HepG2 (cell line): ENCODE measurements around the gene HNRNPUL1. TPM values are rescaled to one million over a fixed set of nuclear protein-coding genes. Genes with fewer than 3 reads are reported as not detected.

Experiments used
- ATAC-seq: fragments of 200-7000 bp; cut with Tn5 transposase; 3 replicates; pipeline ENCODE4 v1.9.1; 2020; ENCODE audit warnings: mild to moderate bottlenecking, moderate library complexity
- BruUV-seq: library from RNA; stranded (reverse); fragments of 400-500 nt; replicated peaks from 2 replicates; lab custom pipeline; 2021; lab: Mats Ljungman, UMichigan
- CTCF ChIA-PET: fragments of 300-600 bp; formaldehyde crosslinking; extraction: SDS; loops from one replicate; lab custom pipeline; 2021; ENCODE audit warnings: low total read pairs, inconsistent platforms, low intra/inter-chr PET ratio; lab: Yijun Ruan, JAX
- POLR2A ChIA-PET: fragments of 350-600 bp; sonication (Branson Sonifier 250); formaldehyde crosslinking; loops from one replicate; lab custom pipeline; 2020; ENCODE audit warnings: antibody characterized with exemption, inconsistent platforms; lab: Yijun Ruan, JAX
- DNase-seq: peaks from one replicate; pipeline ENCODE4 v3.0.0-alpha.2; 2015; ENCODE audit warnings: low spot score
- FAIRE-seq: peaks from 3 replicates; lab custom pipeline; 2011; peaks lifted over from hg19 to GRCh38; lab: Jason Lieb, UNC
- H2AFZ ChIP-seq: one replicate; pipeline ENCODE4 v1.6.1; 2011; ENCODE audit warnings: low read length, inconsistent platforms
- H3K27ac ChIP-seq: fragments of 300-600 bp; 3 replicates; pipeline ENCODE4 v1.8.0; 2011; ENCODE audit warnings: mixed run types, mild to moderate bottlenecking, mixed read lengths, low read length, inconsistent platforms; ENCODE audit not compliant: insufficient read depth; ENCODE audit errors: extremely low read length
- H3K27me3 ChIP-seq, 2 experiments: fragments of 200-600 bp in 1 of 2; 2 replicates in 1 of 2; 3 replicates in 1 of 2; pipeline versions ENCODE4 v1.6.0 to v1.8.0; 2011; ENCODE audit warnings: low read length in 2 of 2, mild to moderate bottlenecking in 2 of 2, moderate library complexity in 2 of 2, inconsistent platforms in 1 of 2; ENCODE audit not compliant: insufficient read depth in 2 of 2, control insufficient read depth in 1 of 2
- H3K36me3 ChIP-seq, 2 experiments: fragments of 200-600 bp in 1 of 2; replicated peaks in 1 of 2; 2 replicates in 1 of 2; 3 replicates in 1 of 2; pipeline versions ENCODE4 v1.5.1 to v1.8.0; 2011; ENCODE audit warnings: low read length in 2 of 2, inconsistent platforms in 1 of 2; ENCODE audit not compliant: insufficient read depth in 2 of 2, control insufficient read depth in 1 of 2
- H3K4me1 ChIP-seq: 2 replicates; pipeline ENCODE4 v1.5.1; 2012; ENCODE audit warnings: low read length, inconsistent platforms; ENCODE audit not compliant: insufficient read depth
- H3K4me2 ChIP-seq: 2 replicates; pipeline ENCODE4 v1.6.0; 2011; ENCODE audit warnings: low read depth, low read length, inconsistent platforms
- H3K4me3 ChIP-seq, 3 experiments: fragments of 200-600 bp in 1 of 3; sonication (generic), shearing (Covaris generic) in 1 of 3; replicated peaks in 1 of 3; 2 replicates each; pipeline ENCODE4 v1.5.1; 2011 to 2016; ENCODE audit warnings: low read length in 3 of 3, inconsistent platforms in 2 of 3, low read depth in 2 of 3, mild to moderate bottlenecking in 2 of 3, control low read depth in 1 of 3, mixed read lengths in 1 of 3; ENCODE audit not compliant: insufficient read depth in 1 of 3
- H3K79me2 ChIP-seq: one replicate; pipeline ENCODE4 v1.6.1; 2011; ENCODE audit warnings: low read length, inconsistent platforms; ENCODE audit not compliant: insufficient read depth
- H3K9ac ChIP-seq: 2 replicates; pipeline ENCODE4 v1.6.0; 2011; ENCODE audit warnings: mild to moderate bottlenecking, low read depth, low read length, inconsistent platforms; ENCODE audit not compliant: insufficient read depth
- H3K9me3 ChIP-seq: 2 replicates; pipeline ENCODE4 v1.5.1; 2012; ENCODE audit warnings: mild to moderate bottlenecking, low read length
- H4K20me1 ChIP-seq: 2 replicates; pipeline ENCODE4 v1.6.0; 2011; ENCODE audit warnings: inconsistent platforms, mild to moderate bottlenecking, low read length, moderate library complexity; ENCODE audit not compliant: insufficient read depth
- AGO1 ChIP-seq: fragments of 200-400 bp; formaldehyde crosslinking; IDR thresholded peaks from 2 replicates; pipeline ENCODE4 v1.6.1; 2017; ENCODE audit warnings: mild to moderate bottlenecking, low read depth, low read length, moderate library complexity; ENCODE audit not compliant: poor library complexity, severe bottlenecking
- AGO2 ChIP-seq: fragments of 200-400 bp; formaldehyde crosslinking; optimal IDR thresholded peaks from 2 replicates; pipeline ENCODE3; 2017; ENCODE audit warnings: mild to moderate bottlenecking, low read depth, low read length, moderate library complexity
- HNRNPK ChIP-seq: fragments of 200-400 bp; formaldehyde crosslinking; IDR thresholded peaks from 2 replicates; pipeline ENCODE4 v1.6.1; 2018; ENCODE audit warnings: low read length, low read depth, moderate library complexity, mild to moderate bottlenecking; ENCODE audit not compliant: poor library complexity, severe bottlenecking
- KLF11 ChIP-seq: IDR thresholded peaks from 2 replicates; pipeline ENCODE4 v1.6.1; 2016; ENCODE audit warnings: missing compliant biosample characterization
- NFIC ChIP-seq: IDR thresholded peaks from 2 replicates; pipeline ENCODE4 v1.6.1; 2012; ENCODE audit warnings: mild to moderate bottlenecking, low read length, inconsistent platforms
- ZFYVE20 ChIP-seq: sonication (generic); formaldehyde crosslinking; IDR thresholded peaks from 2 replicates; pipeline ENCODE4 v1.8.0; 2023; ENCODE audit warnings: low read depth, mild to moderate bottlenecking, moderate library complexity, missing genetic modification reagents, borderline replicate concordance
- ZNF451 ChIP-seq: sonication (generic); formaldehyde crosslinking; IDR thresholded peaks from 2 replicates; pipeline ENCODE4 v1.5.0; 2020; ENCODE audit warnings: mild to moderate bottlenecking, missing genetic modification reagents
- ZNF567 ChIP-seq: sonication (generic); formaldehyde crosslinking; IDR thresholded peaks from 2 replicates; pipeline ENCODE4 v1.8.1; 2023; ENCODE audit warnings: mild to moderate bottlenecking, missing genetic modification reagents, borderline replicate concordance
- ZNF644 ChIP-seq: IDR thresholded peaks from 2 replicates; pipeline ENCODE4 v1.6.1; 2016; ENCODE audit warnings: low read depth
- WGBS: methylation state at CpG from one replicate; pipeline ENCODE4 v1.1.6; 2017; ENCODE audit warnings: low lambda C conversion rate; 5-methylcytosine and 5-hydroxymethylcytosine counted together
- in situ Hi-C: cut with HindIII; loops from 2 replicates; pipeline ENCODE4 v1.10.0; 2017; ENCODE audit warnings: low pct_unique_long_range_greater_than_20kb; ENCODE audit not compliant: extremely low pct_ligation_motif_present
- intact Hi-C: fragments of 100-400 bp; cut with micrococcal nuclease; formaldehyde crosslinking; loops from one replicate; pipeline ENCODE4 v1.10.0; 2022; ENCODE audit not compliant: unreplicated experiment
- polyA plus RNA-seq, 8 experiments: library from polyadenylated mRNA; depleted of rRNA in 3 of 8; stranded (reverse) in 7 of 8; unstranded in 1 of 8; fragments of >200 nt; fragmentation: Illumina TruSeq in 4 of 8; extraction: Trizol in 4 of 8; gene quantifications; 2 replicates each; pipeline versions ENCODE4 v1.2.1 to v1.2.3, GENCODE V29; 2011 to 2016; ENCODE audit warnings: low read depth in 4 of 8, missing spikeins in 1 of 8, mixed read lengths in 1 of 8; ENCODE audit not compliant: insufficient read depth in 1 of 8
- total RNA-seq, 5 experiments: library from RNA; depleted of rRNA; stranded (reverse); fragments of >200 nt; fragmentation: Illumina TruSeq; extraction: Trizol; gene quantifications; 2 replicates each; pipeline ENCODE4 v1.2.3, GENCODE V29; 2016; ENCODE audit warnings: low read depth in 1 of 5
- TF ChIP-seq, protein P1 (sequence below): sonication (generic); formaldehyde crosslinking; IDR thresholded peaks from 2 replicates; pipeline ENCODE4 v1.5.0; 2020; ENCODE audit warnings: mild to moderate bottlenecking, missing genetic modification reagents, borderline replicate concordance
- TF ChIP-seq, protein P2 (sequence below): sonication (generic); formaldehyde crosslinking; IDR thresholded peaks from 2 replicates; pipeline ENCODE4 v1.5.1; 2020; ENCODE audit warnings: mild to moderate bottlenecking, moderate library complexity, missing genetic modification reagents
- TF ChIP-seq, protein P3 (sequence below): IDR thresholded peaks from 2 replicates; pipeline ENCODE4 v1.6.1; 2016; ENCODE audit warnings: missing compliant biosample characterization, missing genetic modification reagents, borderline replicate concordance
- TF ChIP-seq, protein P4 (sequence below): sonication (generic); formaldehyde crosslinking; IDR thresholded peaks from 2 replicates; pipeline ENCODE4 v1.4.0; 2020; ENCODE audit warnings: missing genetic modification reagents
- TF ChIP-seq, protein P5 (sequence below): IDR thresholded peaks from 2 replicates; pipeline ENCODE4 v1.6.1; 2016; ENCODE audit warnings: low read depth, borderline replicate concordance

HNRNPUL1 gene
- total and polyA plus RNA-seq, 2 of the 13 experiments (the other 11 are each of a cell fraction or from before 2014, with no cell fraction given), result 30.9 to 81.7 TPM

DNA sequence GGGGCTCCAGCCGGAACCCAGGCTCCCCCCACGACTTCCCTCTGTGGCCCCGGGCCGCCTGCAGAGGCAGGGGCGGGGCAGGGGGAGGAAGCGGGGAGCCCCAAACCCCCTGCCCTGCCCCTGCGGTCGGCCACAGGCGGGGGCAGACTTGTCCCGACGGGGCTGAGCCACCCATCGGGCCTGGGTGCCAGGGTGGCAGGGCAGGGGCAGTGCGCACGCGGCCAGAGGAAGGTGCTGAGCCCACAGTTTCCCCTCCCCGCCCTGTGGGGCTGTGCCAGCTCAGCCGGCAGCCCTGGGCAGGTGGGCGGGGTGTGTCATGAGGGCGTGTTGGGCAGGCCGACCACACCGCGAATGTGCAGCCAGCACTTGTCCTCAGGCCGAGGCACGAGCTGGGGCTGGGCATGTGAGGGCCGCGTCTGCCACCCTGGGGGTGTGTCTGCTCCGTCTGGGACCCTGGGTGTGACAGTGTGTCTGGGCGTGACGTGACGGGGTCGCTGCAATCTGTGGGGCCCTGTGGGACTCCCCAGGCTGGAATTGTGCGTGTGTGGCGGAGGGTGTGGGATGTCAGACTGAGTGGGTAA lies 63.5 kb downstream of the HNRNPUL1 start:
- FAIRE-seq (no peak), DNase-seq (no peak), ATAC-seq (no peak)
- H3K9me3 ChIP-seq, result no peaks in the 10 kb centered on the region
- no TSS peak for BruUV-seq
- CTCF ChIA-PET, result no interaction called here
- H3K27ac ChIP-seq, result no peak overlapping the region
- in situ Hi-C loops, result no loop called here
- H4K20me1 ChIP-seq, result no peaks in the 10 kb centered on the region
- POLR2A ChIA-PET, result interaction anchor here (0.6 to 1.3 kb wide), 3 partner anchors 24 to 124 kb away, joined by 3 to 6 read pairs (median 3); partner anchors contain the start of gene DMAC2
- H3K4me3 ChIP-seq, result no peak overlapping the region
- H3K79me2 ChIP-seq, result peaks cover 2% of the 10 kb centered on the region
- intact Hi-C loops, result no loop called here
- no peak overlapping the region for H2AFZ ChIP-seq
- H3K9ac ChIP-seq, result no peak overlapping the region
- H3K4me1 ChIP-seq, result peaks cover 48% of the 10 kb centered on the region
- no peak overlapping the region for H3K4me2 ChIP-seq
- peaks cover 14 to 34% of the 10 kb centered on the region in 2 experiments; a peak in 4 of 5 replicates for H3K36me3 ChIP-seq
- no peaks in the 10 kb centered on the region for H3K27me3 ChIP-seq
- 96% methylated on average over 6 of the region's 33 CpGs for WGBS
- TF ChIP-seq, protein P1, sequence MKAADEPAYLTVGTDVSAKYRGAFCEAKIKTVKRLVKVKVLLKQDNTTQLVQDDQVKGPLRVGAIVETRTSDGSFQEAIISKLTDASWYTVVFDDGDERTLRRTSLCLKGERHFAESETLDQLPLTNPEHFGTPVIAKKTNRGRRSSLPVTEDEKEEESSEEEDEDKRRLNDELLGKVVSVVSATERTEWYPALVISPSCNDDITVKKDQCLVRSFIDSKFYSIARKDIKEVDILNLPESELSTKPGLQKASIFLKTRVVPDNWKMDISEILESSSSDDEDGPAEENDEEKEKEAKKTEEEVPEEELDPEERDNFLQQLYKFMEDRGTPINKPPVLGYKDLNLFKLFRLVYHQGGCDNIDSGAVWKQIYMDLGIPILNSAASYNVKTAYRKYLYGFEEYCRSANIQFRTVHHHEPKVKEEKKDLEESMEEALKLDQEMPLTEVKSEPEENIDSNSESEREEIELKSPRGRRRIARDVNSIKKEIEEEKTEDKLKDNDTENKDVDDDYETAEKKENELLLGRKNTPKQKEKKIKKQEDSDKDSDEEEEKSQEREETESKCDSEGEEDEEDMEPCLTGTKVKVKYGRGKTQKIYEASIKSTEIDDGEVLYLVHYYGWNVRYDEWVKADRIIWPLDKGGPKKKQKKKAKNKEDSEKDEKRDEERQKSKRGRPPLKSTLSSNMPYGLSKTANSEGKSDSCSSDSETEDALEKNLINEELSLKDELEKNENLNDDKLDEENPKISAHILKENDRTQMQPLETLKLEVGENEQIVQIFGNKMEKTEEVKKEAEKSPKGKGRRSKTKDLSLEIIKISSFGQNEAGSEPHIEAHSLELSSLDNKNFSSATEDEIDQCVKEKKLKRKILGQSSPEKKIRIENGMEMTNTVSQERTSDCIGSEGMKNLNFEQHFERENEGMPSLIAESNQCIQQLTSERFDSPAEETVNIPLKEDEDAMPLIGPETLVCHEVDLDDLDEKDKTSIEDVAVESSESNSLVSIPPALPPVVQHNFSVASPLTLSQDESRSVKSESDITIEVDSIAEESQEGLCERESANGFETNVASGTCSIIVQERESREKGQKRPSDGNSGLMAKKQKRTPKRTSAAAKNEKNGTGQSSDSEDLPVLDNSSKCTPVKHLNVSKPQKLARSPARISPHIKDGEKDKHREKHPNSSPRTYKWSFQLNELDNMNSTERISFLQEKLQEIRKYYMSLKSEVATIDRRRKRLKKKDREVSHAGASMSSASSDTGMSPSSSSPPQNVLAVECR, result no peak
- TF ChIP-seq ZNF451 (CRISPR knock-in tag), result no peak
- TF ChIP-seq, protein P2, sequence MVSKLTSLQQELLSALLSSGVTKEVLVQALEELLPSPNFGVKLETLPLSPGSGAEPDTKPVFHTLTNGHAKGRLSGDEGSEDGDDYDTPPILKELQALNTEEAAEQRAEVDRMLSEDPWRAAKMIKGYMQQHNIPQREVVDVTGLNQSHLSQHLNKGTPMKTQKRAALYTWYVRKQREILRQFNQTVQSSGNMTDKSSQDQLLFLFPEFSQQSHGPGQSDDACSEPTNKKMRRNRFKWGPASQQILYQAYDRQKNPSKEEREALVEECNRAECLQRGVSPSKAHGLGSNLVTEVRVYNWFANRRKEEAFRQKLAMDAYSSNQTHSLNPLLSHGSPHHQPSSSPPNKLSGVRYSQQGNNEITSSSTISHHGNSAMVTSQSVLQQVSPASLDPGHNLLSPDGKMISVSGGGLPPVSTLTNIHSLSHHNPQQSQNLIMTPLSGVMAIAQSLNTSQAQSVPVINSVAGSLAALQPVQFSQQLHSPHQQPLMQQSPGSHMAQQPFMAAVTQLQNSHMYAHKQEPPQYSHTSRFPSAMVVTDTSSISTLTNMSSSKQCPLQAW (CRISPR knock-in tag), result no peak
- TF ChIP-seq, protein P3, sequence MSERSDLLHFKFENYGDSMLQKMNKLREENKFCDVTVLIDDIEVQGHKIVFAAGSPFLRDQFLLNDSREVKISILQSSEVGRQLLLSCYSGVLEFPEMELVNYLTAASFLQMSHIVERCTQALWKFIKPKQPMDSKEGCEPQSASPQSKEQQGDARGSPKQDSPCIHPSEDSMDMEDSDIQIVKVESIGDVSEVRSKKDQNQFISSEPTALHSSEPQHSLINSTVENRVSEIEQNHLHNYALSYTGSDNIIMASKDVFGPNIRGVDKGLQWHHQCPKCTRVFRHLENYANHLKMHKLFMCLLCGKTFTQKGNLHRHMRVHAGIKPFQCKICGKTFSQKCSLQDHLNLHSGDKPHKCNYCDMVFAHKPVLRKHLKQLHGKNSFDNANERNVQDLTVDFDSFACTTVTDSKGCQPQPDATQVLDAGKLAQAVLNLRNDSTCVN (CRISPR knock-in tag), result no peak
- peak; percentile 54 for TF ChIP-seq HNRNPK
- TF ChIP-seq, protein P4, sequence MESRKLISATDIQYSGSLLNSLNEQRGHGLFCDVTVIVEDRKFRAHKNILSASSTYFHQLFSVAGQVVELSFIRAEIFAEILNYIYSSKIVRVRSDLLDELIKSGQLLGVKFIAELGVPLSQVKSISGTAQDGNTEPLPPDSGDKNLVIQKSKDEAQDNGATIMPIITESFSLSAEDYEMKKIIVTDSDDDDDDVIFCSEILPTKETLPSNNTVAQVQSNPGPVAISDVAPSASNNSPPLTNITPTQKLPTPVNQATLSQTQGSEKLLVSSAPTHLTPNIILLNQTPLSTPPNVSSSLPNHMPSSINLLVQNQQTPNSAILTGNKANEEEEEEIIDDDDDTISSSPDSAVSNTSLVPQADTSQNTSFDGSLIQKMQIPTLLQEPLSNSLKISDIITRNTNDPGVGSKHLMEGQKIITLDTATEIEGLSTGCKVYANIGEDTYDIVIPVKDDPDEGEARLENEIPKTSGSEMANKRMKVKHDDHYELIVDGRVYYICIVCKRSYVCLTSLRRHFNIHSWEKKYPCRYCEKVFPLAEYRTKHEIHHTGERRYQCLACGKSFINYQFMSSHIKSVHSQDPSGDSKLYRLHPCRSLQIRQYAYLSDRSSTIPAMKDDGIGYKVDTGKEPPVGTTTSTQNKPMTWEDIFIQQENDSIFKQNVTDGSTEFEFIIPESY (CRISPR knock-in tag), result peak; percentile 84
- TF ChIP-seq, protein P5, sequence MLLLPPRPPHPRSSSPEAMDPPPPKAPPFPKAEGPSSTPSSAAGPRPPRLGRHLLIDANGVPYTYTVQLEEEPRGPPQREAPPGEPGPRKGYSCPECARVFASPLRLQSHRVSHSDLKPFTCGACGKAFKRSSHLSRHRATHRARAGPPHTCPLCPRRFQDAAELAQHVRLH (CRISPR knock-in tag), result no peak
- peak; percentile 87 for TF ChIP-seq AGO2
- peak; percentile 39 for TF ChIP-seq AGO1
- TF ChIP-seq NFIC, result no peak
- TF ChIP-seq KLF11 (CRISPR knock-in tag), result no peak
- no peak for TF ChIP-seq ZNF567
- TF ChIP-seq ZFYVE20 (CRISPR knock-in tag), result no peak
- no peak for TF ChIP-seq ZNF644 (CRISPR knock-in tag)
